K562 (cell line): Measurements from ENCODE around the gene ZSWIM1. TPM values are rescaled to one million over a fixed set of nuclear protein-coding genes. Genes with fewer than 3 reads are reported as not detected.
A peak's percentile ranks its signal among the peaks of the same experiment; 100 is the strongest.

ENCODE experiments used
- ATAC-seq: fragments of 200-7000 bp; cut with Tn5 transposase; 3 replicates; pipeline ENCODE4 v1.9.1; 2020; ENCODE audit warnings: moderate library complexity
- BruUV-seq: library from RNA; stranded (reverse); fragments of 400-500 nt; replicated peaks from 2 replicates; lab custom pipeline; 2021; lab: Mats Ljungman, UMichigan
- CTCF ChIA-PET: fragments of 300-600 bp; formaldehyde crosslinking; extraction: SDS; loops from one replicate; lab custom pipeline; 2021; ENCODE audit warnings: low intra/inter-chr PET ratio; lab: Yijun Ruan, JAX
- POLR2A ChIA-PET: fragments of 300-600, 350-650 bp; sonication (Branson Sonifier 250); formaldehyde crosslinking; extraction: SDS; loops from one replicate; lab custom pipeline; 2021; ENCODE audit warnings: antibody characterized with exemption, inconsistent platforms; lab: Yijun Ruan, JAX
- DNase-seq, 4 experiments: peaks; one replicate each; pipeline versions ENCODE4 v3.0.0 to v3.0.0-alpha.2; 2011 to 2018; ENCODE audit warnings: low spot score in 3 of 4, mixed read lengths in 3 of 4; ENCODE audit errors: extremely low read depth in 1 of 4
- FAIRE-seq: peaks from 2 replicates; lab custom pipeline; 2011; peaks lifted over from hg19 to GRCh38; lab: Jason Lieb, UNC
- H2AFZ ChIP-seq: 2 replicates; pipeline ENCODE4 v1.6.0; 2011; ENCODE audit warnings: low read depth, low read length, control low read depth, inconsistent platforms
- H3K27ac ChIP-seq: fragments of 200-600 bp; 3 replicates; pipeline ENCODE4 v1.8.0; 2011; ENCODE audit warnings: low read depth, mild to moderate bottlenecking, control low read depth, inconsistent platforms, low read length, moderate library complexity, mixed read lengths; ENCODE audit errors: extremely low read depth
- H3K27me3 ChIP-seq, 2 experiments: fragments of 300-600 bp in 1 of 2; 2 replicates in 1 of 2; 3 replicates in 1 of 2; pipeline versions ENCODE4 v1.6.0 to v1.8.0; 2011; ENCODE audit warnings: inconsistent platforms in 2 of 2, low read length in 2 of 2, mild to moderate bottlenecking in 1 of 2, mixed read lengths in 1 of 2, moderate library complexity in 1 of 2; ENCODE audit not compliant: control insufficient read depth in 2 of 2, insufficient read depth in 2 of 2
- H3K36me3 ChIP-seq: fragments of 300-600 bp; 3 replicates; pipeline ENCODE4 v1.8.0; 2011; ENCODE audit warnings: mild to moderate bottlenecking, low read length, inconsistent platforms; ENCODE audit not compliant: control insufficient read depth, insufficient read depth
- H3K4me1 ChIP-seq, 2 experiments: fragments of 200-600 bp in 1 of 2; replicated peaks in 1 of 2; 2 replicates in 1 of 2; 3 replicates in 1 of 2; pipeline versions ENCODE4 v1.5.1 to v1.8.0; 2011; ENCODE audit warnings: inconsistent platforms in 2 of 2, low read length in 2 of 2, mild to moderate bottlenecking in 1 of 2, mixed read lengths in 1 of 2, moderate library complexity in 1 of 2; ENCODE audit not compliant: control insufficient read depth in 2 of 2, insufficient read depth in 2 of 2
- H3K4me2 ChIP-seq: 2 replicates; pipeline ENCODE4 v1.6.1; 2011; ENCODE audit warnings: low read length, control low read depth, inconsistent platforms, mixed read lengths; ENCODE audit not compliant: insufficient read depth
- H3K4me3 ChIP-seq: fragments of 200-600 bp; sonication (generic), shearing (Covaris generic); 2 replicates; pipeline ENCODE4 v1.5.1; 2016; ENCODE audit warnings: control low read depth, inconsistent platforms
- H3K79me2 ChIP-seq: fragments of 200-600 bp; 3 replicates; pipeline ENCODE4 v1.8.0; 2011; ENCODE audit warnings: low read length, inconsistent platforms; ENCODE audit not compliant: control insufficient read depth, insufficient read depth
- H3K9ac ChIP-seq, 2 experiments: 2 replicates each; pipeline versions ENCODE4 v1.6.0 to v1.6.1; 2011; ENCODE audit warnings: low read depth in 2 of 2, low read length in 2 of 2, control low read depth in 1 of 2, inconsistent platforms in 1 of 2, mild to moderate bottlenecking in 1 of 2, mixed read lengths in 1 of 2; ENCODE audit not compliant: insufficient read depth in 1 of 2
- H3K9me1 ChIP-seq: one replicate; pipeline ENCODE4 v1.6.0; 2011; ENCODE audit warnings: inconsistent platforms, mild to moderate bottlenecking, low read length, moderate library complexity; ENCODE audit not compliant: control insufficient read depth, insufficient read depth
- H3K9me3 ChIP-seq: replicated peaks from 2 replicates; pipeline ENCODE4 v1.5.1; 2011; ENCODE audit warnings: low read depth, low read length, inconsistent platforms; ENCODE audit not compliant: control insufficient read depth, insufficient read depth
- H4K20me1 ChIP-seq: replicated peaks from 2 replicates; pipeline ENCODE4 v1.6.1; 2011; ENCODE audit warnings: low read length, inconsistent platforms, mixed read lengths; ENCODE audit not compliant: control insufficient read depth, insufficient read depth
- ELF2 ChIP-seq: fragments of 250-450 bp; sonication (Bioruptor Pico); IDR thresholded peaks from 2 replicates; pipeline ENCODE4 v1.5.0; 2021; ENCODE audit warnings: mild to moderate bottlenecking
- EP400 ChIP-seq: fragments of 450-650 bp; IDR thresholded peaks from 2 replicates; pipeline ENCODE4 v1.6.1; 2017; ENCODE audit warnings: antibody characterized with exemption, mild to moderate bottlenecking, moderate library complexity
- HCFC1 ChIP-seq: IDR thresholded peaks from 2 replicates; pipeline ENCODE4 v1.6.1; 2012; ENCODE audit warnings: low read depth, low read length, improper control_type of control experiment
- IRF1 ChIP-seq: sonication (generic); formaldehyde crosslinking; IDR thresholded peaks from 2 replicates; pipeline ENCODE4 v1.8.0; 2022; ENCODE audit warnings: missing genetic modification reagents, mild to moderate bottlenecking, borderline replicate concordance
- MYNN ChIP-seq, 2 experiments: sonication (generic); formaldehyde crosslinking in 1 of 2; IDR thresholded peaks; 2 replicates each; pipeline versions ENCODE4 v1.5.0 to v1.6.1; 2016 to 2020; ENCODE audit warnings: antibody characterized with exemption in 1 of 2, missing genetic modification reagents in 1 of 2
- NR1H2 ChIP-seq: sonication (generic); formaldehyde crosslinking; IDR thresholded peaks from 2 replicates; pipeline ENCODE4 v1.4.0; 2020; ENCODE audit warnings: mild to moderate bottlenecking, missing genetic modification reagents
- PKNOX1 ChIP-seq: fragments of 450-650 bp; IDR thresholded peaks from 2 replicates; pipeline ENCODE4 v1.6.1; 2016
- POLR2AphosphoS5 ChIP-seq: IDR thresholded peaks from 2 replicates; pipeline ENCODE4 v1.6.1; 2011; ENCODE audit warnings: mild to moderate bottlenecking, low read depth, low read length, moderate library complexity; ENCODE audit not compliant: control insufficient read depth, insufficient read depth
- POLR2G ChIP-seq: fragments of 200-400 bp; formaldehyde crosslinking; IDR thresholded peaks from 2 replicates; pipeline ENCODE4 v1.6.1; 2017; ENCODE audit warnings: low read depth, mild to moderate bottlenecking, antibody characterized with exemption, low read length, moderate library complexity
- POLR2H ChIP-seq: IDR thresholded peaks from 2 replicates; pipeline ENCODE4 v1.6.1; 2016; ENCODE audit warnings: missing genetic modification characterization, low read depth, mild to moderate bottlenecking, control low read depth, missing compliant biosample characterization, moderate library complexity
- SP2 ChIP-seq: IDR thresholded peaks from 2 replicates; pipeline ENCODE4 v1.6.1; 2011; ENCODE audit warnings: mild to moderate bottlenecking, low read depth, low read length, moderate library complexity; ENCODE audit not compliant: poor library complexity, severe bottlenecking; ENCODE audit errors: extremely low read depth
- VEZF1 ChIP-seq: fragments of 200-800 bp; sonication (Bioruptor generic); IDR thresholded peaks from 2 replicates; pipeline ENCODE4 v1.6.1; 2017; ENCODE audit warnings: missing genetic modification characterization, missing compliant biosample characterization
- ZFP91 ChIP-seq: sonication (generic); formaldehyde crosslinking; IDR thresholded peaks from 2 replicates; pipeline ENCODE4 v1.8.0; 2022; ENCODE audit warnings: mild to moderate bottlenecking, missing genetic modification reagents
- ZNF184 ChIP-seq: sonication (generic); formaldehyde crosslinking; IDR thresholded peaks from 2 replicates; pipeline ENCODE4 v1.5.0; 2020; ENCODE audit warnings: missing genetic modification reagents
- ZNF57 ChIP-seq: fragments of 450-650 bp; formaldehyde crosslinking; IDR thresholded peaks from 2 replicates; pipeline ENCODE4 v1.4.0; 2020; ENCODE audit warnings: mild to moderate bottlenecking, moderate library complexity
- WGBS: fragments of 100-300 bp; shearing (Covaris generic); methylation state at CpG from one replicate; pipeline ENCODE4 v1.1.6; 2016; ENCODE audit warnings: low coverage, mixed read lengths; ENCODE audit not compliant: insufficient coverage; ENCODE audit errors: missing lambda C conversion rate; 5-methylcytosine and 5-hydroxymethylcytosine counted together
- in situ Hi-C: fragments of 300-500 bp; cut with MboI; formaldehyde crosslinking; loops from 4 replicates; pipeline ENCODE4 v1.15.0; 2018; ENCODE audit warnings: inconsistent platforms, mixed read lengths
- intact Hi-C: fragments of 100-400 bp; cut with micrococcal nuclease; formaldehyde crosslinking; loops from 2 replicates; pipeline ENCODE4 v1.14.2; 2022
- polyA plus RNA-seq, 8 experiments: library from polyadenylated mRNA; depleted of rRNA in 4 of 8; stranded (reverse) in 5 of 8; unstranded in 3 of 8; fragments of >200 nt; fragmentation: Nextera tagmentation in 2 of 8; fragmentation: Illumina TruSeq in 1 of 8; extraction: Ambion mirVana in 2 of 8; extraction: Trizol in 1 of 8; gene quantifications; 2 replicates each; pipeline versions ENCODE4 v1.2.1 to v1.2.3, GENCODE V29; 2011 to 2014; ENCODE audit warnings: inconsistent platforms in 1 of 8, missing spikeins in 1 of 8
- total RNA-seq, 7 experiments: library from RNA; depleted of rRNA in 6 of 7; stranded (reverse); fragments of >200 nt in 6 of 7; fragmentation: Illumina TruSeq in 2 of 7; extraction: Trizol in 2 of 7; gene quantifications; 2 replicates each; pipeline versions ENCODE4 v1.2.1 to v1.2.3, GENCODE V29; 2011 to 2021; ENCODE audit warnings: low replicate concordance in 1 of 7

ZSWIM1 gene
- total and polyA plus RNA-seq, 9 of the 15 experiments (the other 6 are each of a cell fraction or from before 2014, with no cell fraction given), result 2.5 to 15.6 (median 9.5) TPM

GRCh38 chr20:45857114-45857881 lies 23.7 kb upstream of the ZSWIM1 start, which contains the start of the genes ACOT8 and ZSWIM3:
ACOT8 (minus strand) TSS chr20:45857392; CDS start chr20:45857315, 77 bp downstream.
ZSWIM3 (plus strand) TSS chr20:45857614; CDS start chr20:45857826, 212 bp downstream.
- Histone ChIP-seq H2AFZ (peak within 1 kb of the TSS; percentile 93), H3K79me2 (peaks cover 24% of the 10 kb centered on the region), H3K4me2 (peak within 1 kb of the TSS; percentile 94), H3K9me1 (no peaks in the 10 kb centered on the region), H3K4me1 (peaks cover 21 to 28% of the 10 kb centered on the region in 2 experiments), H3K9me3 (no peaks in the 10 kb centered on the region), H3K9ac (peak within 1 kb of the TSS; percentile 57 to 93), H3K27ac (peak within 1 kb of the TSS; percentile 88), H3K36me3 (peaks cover 10% of the 10 kb centered on the region; the same call in 2 of the 3 replicates), H3K4me3 (peak within 1 kb of the TSS; percentile 72), H4K20me1 (no peaks in the 10 kb centered on the region), H3K27me3 (no peaks in the 10 kb centered on the region)
- in situ Hi-C loops, result no loop called here
- ATAC-seq (peak; percentile 97), FAIRE-seq (peak; percentile 97), DNase-seq (peak; percentile 99 to 100 (median 100))
- ChIA-PET POLR2A (interaction anchor here (0.6 to 1.7 kb wide), 9 partner anchors 15 to 128 kb away, joined by 3 to 8 read pairs (median 3); partner anchors contain the start of gene PLTP), CTCF (no interaction called here)
- WGBS, result under 1% methylated on average over 36 of the region's 36 CpGs
- intact Hi-C loops, result loop anchor here (2.0 kb wide), 1 partner anchor 78 kb away; the partner anchor contains the start of gene PCIF1
- BruUV-seq, result no TSS peak
- TF ChIP-seq ZNF57 (CRISPR knock-in tag) (0 out of 2 replicates have a peak, but pooled peaks have one; percentile 35), POLR2G (peak; percentile 84), POLR2H (peak; percentile 88), ELF2 (CRISPR knock-in tag) (peak; percentile 60), POLR2AphosphoS5 (peak; percentile 62; the same call in 1 of the 2 replicates), ZNF184 (CRISPR knock-in tag) (no peak), EP400 (peak; percentile 65), NR1H2 (CRISPR knock-in tag) (no peak), HCFC1 (peak; percentile 43), ZFP91 (CRISPR knock-in tag) (no peak), VEZF1 (CRISPR knock-in tag) (no peak), MYNN (IDR thresholded peaks at IDR 0.05) (no peak), MYNN (CRISPR knock-in tag; IDR thresholded peaks at IDR 0.05) (no peak), IRF1 (CRISPR knock-in tag) (no peak), PKNOX1 (peak; percentile 100), SP2 (peak; percentile 98)
